Type B pancreatic cell (in vitro differentiated cells): Measurements from ENCODE around the gene ARSA. TPM values are rescaled to one million over a fixed set of nuclear protein-coding genes. Genes with fewer than 3 reads are reported as not detected.

Source experiments
- DNase-seq: peaks from one replicate; pipeline ENCODE4 v3.0.0; 2021; ENCODE audit warnings: mixed read lengths; ENCODE audit not compliant: unreplicated experiment; ENCODE audit errors: extremely low spot score
- H3K27ac Mint-ChIP-seq: 2 replicates; pipeline ENCODE4 v1.8.0; 2021; ENCODE audit warnings: mild to moderate bottlenecking, mixed read lengths
- H3K27me3 Mint-ChIP-seq: 2 replicates; pipeline ENCODE4 v1.8.0; 2021; ENCODE audit warnings: mixed read lengths
- H3K36me3 Mint-ChIP-seq: 2 replicates; pipeline ENCODE4 v1.8.0; 2021; ENCODE audit warnings: mixed read lengths
- H3K4me1 Mint-ChIP-seq: one replicate; pipeline ENCODE4 v1.8.0; 2021; ENCODE audit warnings: mixed read lengths; ENCODE audit not compliant: unreplicated experiment
- H3K4me3 Mint-ChIP-seq: 2 replicates; pipeline ENCODE4 v1.8.0; 2021; ENCODE audit warnings: mild to moderate bottlenecking, mixed read lengths
- H3K9me3 Mint-ChIP-seq: 2 replicates; pipeline ENCODE4 v1.8.0; 2021; ENCODE audit warnings: mixed read lengths
- CTCF ChIP-seq: fragments of 200-600 bp; sonication (generic); conservative IDR thresholded peaks from 2 replicates; pipeline ENCODE4 v1.5.0; 2021; ENCODE audit warnings: antibody characterized with exemption, mild to moderate bottlenecking
- total RNA-seq: library from RNA; stranded (reverse); gene quantifications from 2 replicates; pipeline ENCODE4 v1.2.1, GENCODE V29; 2021; ENCODE audit warnings: low replicate concordance

Gene ARSA
- total RNA-seq, 1 donor from 2014 or later, result 32.1 TPM

- no peak for TF ChIP-seq CTCF
- H3K4me1 Mint-ChIP-seq, result peaks cover 5% of the 10 kb centered on the region
- DNase-seq, result no peak
- H3K36me3 Mint-ChIP-seq, result no peaks in the 10 kb centered on the region
- no peak overlapping the region for H3K4me3 Mint-ChIP-seq
- H3K27me3 Mint-ChIP-seq, result peaks cover 8% of the 10 kb centered on the region
- H3K9me3 Mint-ChIP-seq, result no peaks in the 10 kb centered on the region
- no peak overlapping the region for H3K27ac Mint-ChIP-seq
These were observed 20.3 kb downstream of the ARSA start for GRCh38 chr22:50607659-50608020.

- no peak overlapping the region for H3K4me3 Mint-ChIP-seq
- TF ChIP-seq CTCF, result no peak
These were observed 20.9 kb downstream of the ARSA start for GRCh38 chr22:50606946-50607658.

GRCh38 chr22:50606165-50606945 lies 21.6 kb downstream of the ARSA start:
- no peaks in the 10 kb centered on the region for H3K36me3 Mint-ChIP-seq

More at GRCh38 chr22:50606946-50607658, 20.9 kb downstream of the ARSA start:
- no peak overlapping the region for H3K27ac Mint-ChIP-seq
- no peak for DNase-seq
- H3K9me3 Mint-ChIP-seq, result no peaks in the 10 kb centered on the region
- H3K36me3 Mint-ChIP-seq, result no peaks in the 10 kb centered on the region
- H3K27me3 Mint-ChIP-seq, result peaks cover 10% of the 10 kb centered on the region
- peaks cover 4% of the 10 kb centered on the region for H3K4me1 Mint-ChIP-seq

GRCh38 chr22:50605613-50606074 lies 22.3 kb downstream of the ARSA start:
- Mint-ChIP-seq H3K4me3 (no peak overlapping the region), H3K9me3 (no peaks in the 10 kb centered on the region), H3K4me1 (peaks cover 10% of the 10 kb centered on the region), H3K27ac (no peak overlapping the region), H3K27me3 (peaks cover 15% of the 10 kb centered on the region), H3K36me3 (no peaks in the 10 kb centered on the region)
- TF ChIP-seq CTCF, result no peak
- no peak for DNase-seq

More at GRCh38 chr22:50606165-50606945, 21.6 kb downstream of the ARSA start:
- Mint-ChIP-seq H3K9me3 (no peaks in the 10 kb centered on the region), H3K4me3 (no peak overlapping the region), H3K27me3 (peaks cover 15% of the 10 kb centered on the region), H3K27ac (no peak overlapping the region), H3K4me1 (peaks cover 10% of the 10 kb centered on the region)
- no peak for TF ChIP-seq CTCF
- no peak for DNase-seq

- DNase-seq, result no peak
These were observed 22.8 kb downstream of the ARSA start for GRCh38 chr22:50605002-50605612.

More at GRCh38 chr22:50605002-50605612, 22.8 kb downstream of the ARSA start:
- Mint-ChIP-seq H3K4me1 (peaks cover 10% of the 10 kb centered on the region), H3K27ac (no peak overlapping the region), H3K36me3 (no peaks in the 10 kb centered on the region), H3K27me3 (peaks cover 15% of the 10 kb centered on the region), H3K9me3 (no peaks in the 10 kb centered on the region), H3K4me3 (no peak overlapping the region)
- no peak for TF ChIP-seq CTCF
